DOHH2 (cell line): Measurements from ENCODE around the gene SEC24A.

Source experiments
- CTCF ChIP-seq: fragments of 200-600 bp; sonication (generic); IDR thresholded peaks from one replicate; pipeline ENCODE4 v1.5.1; 2014; ENCODE audit warnings: antibody characterized with exemption, mild to moderate bottlenecking, low read depth, low read length; ENCODE audit not compliant: poor library complexity, severe bottlenecking
- EZH2phosphoT487 ChIP-seq: fragments of 200-600 bp; sonication (generic); IDR thresholded peaks from 2 replicates; pipeline ENCODE4 v1.6.1; 2017; ENCODE audit warnings: borderline replicate concordance, mild to moderate bottlenecking, antibody characterized with exemption, low read length, moderate library complexity, mixed read lengths

- TF ChIP-seq CTCF (no peak), EZH2phosphoT487 (no peak)
Measured at GRCh38 chr5:134758176-134758503, 109.6 kb downstream of the SEC24A start.
